H1 (cell line): Measurements from ENCODE around the gene NBEA. TPM values are rescaled to one million over a fixed set of nuclear protein-coding genes. Genes with fewer than 3 reads are reported as not detected.

ENCODE experiments used
- CTCF ChIA-PET: fragments of 300-600 bp; sonication (Branson Sonifier 250); formaldehyde crosslinking; loops from one replicate; lab custom pipeline; 2021; ENCODE audit not compliant: partially characterized antibody; lab: Charles Lee
- POLR2A ChIA-PET: fragments of 300-600 bp; sonication (Branson Sonifier 250); formaldehyde crosslinking; loops from one replicate; lab custom pipeline; 2021; ENCODE audit warnings: inconsistent platforms; ENCODE audit not compliant: partially characterized antibody; lab: Charles Lee
- DNase-seq, 2 experiments: peaks; one replicate each; pipeline versions ENCODE4 v3.0.0 to v3.0.0-alpha.2; 2010 to 2022; ENCODE audit warnings: low spot score in 2 of 2, low read depth in 1 of 2, mixed read lengths in 1 of 2
- FAIRE-seq: peaks from 2 replicates; lab custom pipeline; 2011; peaks lifted over from hg19 to GRCh38; lab: Jason Lieb, UNC
- H2AFZ ChIP-seq: 2 replicates; pipeline ENCODE4 v1.8.1; 2012; ENCODE audit warnings: low read length, inconsistent platforms
- H2AK5ac ChIP-seq: 2 replicates; pipeline ENCODE4 v1.6.1; 2013; ENCODE audit warnings: low read depth, low read length
- H2BK120ac ChIP-seq: replicated peaks from 2 replicates; pipeline ENCODE3; 2013; ENCODE audit warnings: low read depth, low read length, inconsistent platforms
- H2BK12ac ChIP-seq: 2 replicates; pipeline ENCODE4 v1.6.1; 2013; ENCODE audit warnings: low read depth, low read length
- H2BK15ac ChIP-seq: 2 replicates; pipeline ENCODE4 v1.6.1; 2013; ENCODE audit warnings: low read length
- H2BK20ac ChIP-seq: 2 replicates; pipeline ENCODE4 v1.6.1; 2013; ENCODE audit warnings: low read length
- H2BK5ac ChIP-seq: 2 replicates; pipeline ENCODE4 v1.6.1; 2013; ENCODE audit warnings: low read depth, low read length
- H3K14ac ChIP-seq: 2 replicates; pipeline ENCODE4 v1.6.1; 2013; ENCODE audit warnings: inconsistent platforms; ENCODE audit not compliant: insufficient read length
- H3K18ac ChIP-seq: 2 replicates; pipeline ENCODE4 v1.6.1; 2013; ENCODE audit warnings: low read length; ENCODE audit errors: extremely low read depth
- H3K23ac ChIP-seq: 2 replicates; pipeline ENCODE4 v1.6.1; 2013; ENCODE audit warnings: inconsistent platforms; ENCODE audit not compliant: insufficient read length
- H3K23me2 ChIP-seq: 2 replicates; pipeline ENCODE4 v1.6.1; 2013; ENCODE audit warnings: low read depth, low read length
- H3K27ac ChIP-seq: 2 replicates; pipeline ENCODE4 v1.6.1; 2011; ENCODE audit warnings: low read depth, low read length, inconsistent platforms
- H3K27me3 ChIP-seq, 4 experiments: replicated peaks in 1 of 4; 1 replicate in 1 of 4; 2 replicates in 3 of 4; pipeline versions ENCODE4 v1.6.1 to v1.8.1; 2011 to 2013; ENCODE audit warnings: low read length in 3 of 4, mild to moderate bottlenecking in 3 of 4, inconsistent platforms in 2 of 4, mixed read lengths in 2 of 4, moderate library complexity in 1 of 4; ENCODE audit not compliant: control insufficient read depth in 3 of 4, insufficient read depth in 3 of 4; ENCODE audit errors: extremely low read depth in 1 of 4
- H3K36me3 ChIP-seq, 4 experiments: 2 replicates each; pipeline versions ENCODE4 v1.6.1 to v1.8.1; 2011 to 2013; ENCODE audit warnings: mild to moderate bottlenecking in 4 of 4, low read length in 3 of 4, moderate library complexity in 2 of 4, control low read depth in 1 of 4, inconsistent platforms in 1 of 4; ENCODE audit not compliant: insufficient read depth in 4 of 4, control insufficient read depth in 2 of 4
- H3K4ac ChIP-seq: replicated peaks from 2 replicates; pipeline ENCODE3; 2013; ENCODE audit warnings: low read length, low read depth, mixed read lengths, inconsistent platforms; ENCODE audit not compliant: insufficient read length
- H3K4me1 ChIP-seq, 4 experiments: replicated peaks in 1 of 4; 1 replicate in 1 of 4; 2 replicates in 3 of 4; pipeline versions ENCODE4 v1.6.1 to v1.8.1; 2011 to 2013; ENCODE audit warnings: low read length in 3 of 4, inconsistent platforms in 2 of 4, mixed read lengths in 1 of 4; ENCODE audit not compliant: insufficient read depth in 4 of 4, control insufficient read depth in 3 of 4
- H3K4me2 ChIP-seq, 2 experiments: 2 replicates each; pipeline versions ENCODE4 v1.6.1 to v1.8.1; 2011 to 2013; ENCODE audit warnings: low read depth in 2 of 2, low read length in 2 of 2, control low read depth in 1 of 2, inconsistent platforms in 1 of 2, mild to moderate bottlenecking in 1 of 2; ENCODE audit not compliant: insufficient read depth in 1 of 2
- H3K4me3 ChIP-seq, 4 experiments: fragments of 200-600, 300-600 bp in 1 of 4; sonication (generic), shearing (Covaris generic), sonication (Bioruptor Twin) in 1 of 4; 2 replicates each; pipeline versions ENCODE4 v1.5.1 to v1.8.1; 2011 to 2016; ENCODE audit warnings: low read length in 4 of 4, low read depth in 3 of 4, control low read depth in 2 of 4, inconsistent platforms in 2 of 4, mild to moderate bottlenecking in 2 of 4, mixed read lengths in 1 of 4, moderate library complexity in 1 of 4; ENCODE audit not compliant: insufficient read depth in 2 of 4; ENCODE audit errors: extremely low read depth in 1 of 4
- H3K56ac ChIP-seq: replicated peaks from 2 replicates; pipeline ENCODE3; 2013; ENCODE audit warnings: low read depth, mild to moderate bottlenecking, mixed read lengths, low read length, inconsistent platforms; ENCODE audit not compliant: insufficient read length
- H3K79me1 ChIP-seq: 2 replicates; pipeline ENCODE4 v1.6.1; 2013; ENCODE audit warnings: low read depth, low read length, control low read depth
- H3K79me2 ChIP-seq, 2 experiments: 2 replicates each; pipeline versions ENCODE4 v1.6.1 to v1.8.1; 2012 to 2013; ENCODE audit warnings: low read length in 2 of 2, mild to moderate bottlenecking in 2 of 2, inconsistent platforms in 1 of 2; ENCODE audit not compliant: insufficient read depth in 2 of 2, control insufficient read depth in 1 of 2
- H3K9ac ChIP-seq, 4 experiments: replicated peaks in 1 of 4; 1 replicate in 1 of 4; 2 replicates in 3 of 4; pipeline versions ENCODE4 v1.6.1 to v1.8.1; 2011 to 2013; ENCODE audit warnings: low read depth in 3 of 4, low read length in 3 of 4, control low read depth in 2 of 4, mild to moderate bottlenecking in 2 of 4, moderate library complexity in 2 of 4, inconsistent platforms in 1 of 4; ENCODE audit errors: extremely low read depth in 1 of 4
- H3K9me3 ChIP-seq, 2 experiments: 2 replicates each; pipeline versions ENCODE4 v1.6.1 to v1.8.1; 2012 to 2013; ENCODE audit warnings: mild to moderate bottlenecking in 2 of 2, moderate library complexity in 2 of 2, control low read depth in 1 of 2, inconsistent platforms in 1 of 2, low read depth in 1 of 2, low read length in 1 of 2, mixed read lengths in 1 of 2; ENCODE audit not compliant: insufficient read depth in 2 of 2
- H4K20me1 ChIP-seq, 2 experiments: replicated peaks in 1 of 2; 2 replicates each; pipeline versions ENCODE3 to v1.8.1; 2011 to 2013; ENCODE audit warnings: inconsistent platforms in 2 of 2, low read length in 2 of 2, mild to moderate bottlenecking in 1 of 2; ENCODE audit not compliant: insufficient read depth in 2 of 2, control insufficient read depth in 1 of 2
- H4K5ac ChIP-seq: 2 replicates; pipeline ENCODE4 v1.6.1; 2013; ENCODE audit warnings: low read length, low read depth, mixed read lengths, inconsistent platforms; ENCODE audit not compliant: insufficient read length
- H4K8ac ChIP-seq: 2 replicates; pipeline ENCODE4 v1.8.0; 2013; ENCODE audit warnings: mild to moderate bottlenecking, moderate library complexity, low read length, inconsistent platforms; ENCODE audit not compliant: insufficient read depth; ENCODE audit errors: extremely low read depth
- H4K91ac ChIP-seq: replicated peaks from 2 replicates; pipeline ENCODE3; 2013; ENCODE audit warnings: low read length, mixed read lengths, inconsistent platforms; ENCODE audit not compliant: insufficient read length
- CBX5 ChIP-seq: fragments of 300-800, 300-1000 bp; sonication (generic); IDR thresholded peaks from 2 replicates; pipeline ENCODE4 v1.7.1; 2016; ENCODE audit warnings: antibody characterized with exemption, low read length, low read depth
- CBX8 ChIP-seq: fragments of 300-800, 300-1000 bp; sonication (generic); IDR thresholded peaks from 2 replicates; pipeline ENCODE4 v1.7.1; 2016; ENCODE audit warnings: low read depth, low read length, borderline replicate concordance
- CTBP2 ChIP-seq: IDR thresholded peaks from 2 replicates; pipeline ENCODE4 v1.7.0; 2011; ENCODE audit warnings: borderline replicate concordance, mild to moderate bottlenecking, moderate library complexity, mixed read lengths, low read length; ENCODE audit not compliant: insufficient read depth, insufficient read length
- EZH2 ChIP-seq: fragments of 200-600 bp; sonication (generic); IDR thresholded peaks from 2 replicates; pipeline ENCODE4 v1.7.1; 2012; ENCODE audit warnings: low read depth, mild to moderate bottlenecking, moderate library complexity, low read length, inconsistent platforms; ENCODE audit not compliant: severe bottlenecking
- JUN ChIP-seq: IDR thresholded peaks from 2 replicates; pipeline ENCODE4 v1.6.1; 2011; ENCODE audit warnings: low read depth, mild to moderate bottlenecking, improper control_type of control experiment, low read length
- JUND ChIP-seq: IDR thresholded peaks from 2 replicates; pipeline ENCODE4 v1.6.1; 2011; ENCODE audit warnings: mild to moderate bottlenecking, improper control_type of control experiment, low read length
- MAFK ChIP-seq: IDR thresholded peaks from 2 replicates; pipeline ENCODE4 v1.6.1; 2012; ENCODE audit warnings: low read depth, mild to moderate bottlenecking, improper control_type of control experiment, low read length
- NRF1 ChIP-seq: IDR thresholded peaks from 2 replicates; pipeline ENCODE4 v1.6.1; 2011; ENCODE audit warnings: mild to moderate bottlenecking, low read depth, low read length, improper control_type of control experiment
- POLR2AphosphoS5 ChIP-seq: IDR thresholded peaks from 2 replicates; pipeline ENCODE4 v1.6.1; 2011; ENCODE audit warnings: low read depth, low read length
- RNF2 ChIP-seq: fragments of 200-900, 300-1000 bp; sonication (generic); IDR thresholded peaks from 2 replicates; pipeline ENCODE4 v1.7.1; 2016; ENCODE audit warnings: borderline replicate concordance, low read depth, mild to moderate bottlenecking, antibody characterized with exemption, low read length; ENCODE audit not compliant: poor library complexity, severe bottlenecking; ENCODE audit errors: missing control alignments
- RXRA ChIP-seq: IDR thresholded peaks from 2 replicates; pipeline ENCODE4 v1.6.1; 2011; ENCODE audit warnings: low read depth, mild to moderate bottlenecking, low read length, moderate library complexity; ENCODE audit not compliant: insufficient read depth
- SIX5 ChIP-seq: IDR thresholded peaks from 2 replicates; pipeline ENCODE4 v1.6.1; 2011; ENCODE audit warnings: mild to moderate bottlenecking, low read depth, low read length
- SP1 ChIP-seq: IDR thresholded peaks from 2 replicates; pipeline ENCODE4 v1.6.1; 2011; ENCODE audit warnings: low read depth, low read length
- SRF ChIP-seq: IDR thresholded peaks from 2 replicates; pipeline ENCODE4 v1.6.1; 2011; ENCODE audit warnings: mild to moderate bottlenecking, low read depth, low read length, moderate library complexity
- YY1 ChIP-seq: IDR thresholded peaks from 2 replicates; pipeline ENCODE4 v1.6.1; 2011; ENCODE audit warnings: low read depth, mild to moderate bottlenecking, low read length
- polyA plus RNA-seq, 7 experiments: library from polyadenylated mRNA; depleted of rRNA in 3 of 7; stranded (reverse) in 5 of 7; unstranded in 2 of 7; fragments of >200 nt in 5 of 7; fragments of 200-250 nt in 2 of 7; gene quantifications; 1 replicate in 5 of 7; 2 replicates in 1 of 7; 4 replicates in 1 of 7; pipeline versions ENCODE4 v1.2.1 to v1.2.3, GENCODE V29; 2011 to 2013; ENCODE audit warnings: missing spikeins in 2 of 7, mixed read lengths in 2 of 7
- total RNA-seq: library from RNA; stranded (reverse); fragmentation: NEBNext Ultra II Directional; extraction: Animal tissue kit (Norgen Biotek cat#: 25700); gene quantifications from 2 replicates; pipeline ENCODE4 v1.2.1, GENCODE V29; 2021
- TF ChIP-seq, protein P1 (sequence below): IDR thresholded peaks from 2 replicates; pipeline ENCODE4 v1.6.1; 2011; ENCODE audit warnings: low read depth, mild to moderate bottlenecking, low read length; ENCODE audit not compliant: insufficient read depth

The NBEA gene
- total and polyA plus RNA-seq, 2 of the 8 experiments (the other 6 are each of a cell fraction or from before 2014, with no cell fraction given) = 14.2 to 21.5 TPM

DNA sequence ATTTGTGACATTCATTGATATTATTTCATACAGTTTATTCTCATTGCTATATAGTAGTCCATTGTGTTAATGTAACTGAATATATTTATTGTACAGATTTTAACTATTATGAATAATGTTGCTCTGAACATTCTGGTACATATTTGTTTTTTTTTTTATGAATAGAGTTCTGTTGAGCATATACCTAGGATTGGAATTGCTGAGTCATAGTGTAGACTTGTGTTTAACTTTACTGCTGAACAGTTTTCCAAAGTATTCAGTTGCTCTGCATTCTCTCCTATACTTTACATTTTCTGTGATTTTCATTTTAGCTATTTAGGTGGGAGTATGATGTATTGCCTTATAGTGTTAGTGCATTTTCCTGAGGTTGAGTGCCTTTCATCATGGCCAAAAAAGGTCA is 436.9 kb downstream of the NBEA start:
- DNase-seq (no peak), FAIRE-seq (no peak)
- no peak overlapping the region for H4K91ac ChIP-seq
- H2AK5ac ChIP-seq = no peak overlapping the region
- H2BK20ac ChIP-seq = no peak overlapping the region
- H3K79me2 ChIP-seq = no peaks in the 10 kb centered on the region
- no peak overlapping the region for H2BK15ac ChIP-seq
- peaks cover 0 to 3% (median 0%) of the 10 kb centered on the region in 4 experiments; a peak in 3 of 7 replicates for H3K4me1 ChIP-seq
- no peaks in the 10 kb centered on the region for H3K79me1 ChIP-seq
- no peak overlapping the region for H3K56ac ChIP-seq
- no peak overlapping the region for H4K8ac ChIP-seq
- no peaks in the 10 kb centered on the region for H3K27me3 ChIP-seq
- no peak overlapping the region for H3K4ac ChIP-seq
- ChIA-PET CTCF (no interaction called here), POLR2A (no interaction called here)
- H3K4me2 ChIP-seq = no peak overlapping the region
- no peaks in the 10 kb centered on the region for H3K9me3 ChIP-seq
- H3K9ac ChIP-seq = no peak overlapping the region
- H2AFZ ChIP-seq = no peak overlapping the region
- no peaks in the 10 kb centered on the region for H3K36me3 ChIP-seq
- H3K23me2 ChIP-seq = no peaks in the 10 kb centered on the region
- H3K23ac ChIP-seq = no peak overlapping the region
- no peak overlapping the region for H3K14ac ChIP-seq
- H4K5ac ChIP-seq = no peak overlapping the region
- H2BK12ac ChIP-seq = no peak overlapping the region
- H2BK120ac ChIP-seq = no peak overlapping the region
- no peak overlapping the region for H3K27ac ChIP-seq
- H2BK5ac ChIP-seq = no peak overlapping the region
- H3K4me3 ChIP-seq = no peak overlapping the region
- no peaks in the 10 kb centered on the region for H4K20me1 ChIP-seq
- H3K18ac ChIP-seq = no peak overlapping the region
- TF ChIP-seq JUND (no peak), RNF2 (no peak), YY1 (no peak), MAFK (no peak), SP1 (no peak), RXRA (no peak), JUN (no peak), CBX8 (no peak), NRF1 (no peak), SRF (no peak), EZH2 (no peak), SIX5 (no peak), CTBP2 (no peak), CBX5 (no peak), POLR2AphosphoS5 (no peak)
- TF ChIP-seq, protein P1, sequence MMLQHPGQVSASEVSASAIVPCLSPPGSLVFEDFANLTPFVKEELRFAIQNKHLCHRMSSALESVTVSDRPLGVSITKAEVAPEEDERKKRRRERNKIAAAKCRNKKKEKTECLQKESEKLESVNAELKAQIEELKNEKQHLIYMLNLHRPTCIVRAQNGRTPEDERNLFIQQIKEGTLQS = no peak
